AG04450 (cell line): Measurements from ENCODE around the gene TMEM259. TPM values are rescaled to one million over a fixed set of nuclear protein-coding genes. Genes with fewer than 3 reads are reported as not detected.

Experiments used
- CTCF ChIA-PET: fragments of 300-600, 350-600 bp; formaldehyde crosslinking; extraction: SDS; loops from one replicate; lab custom pipeline; 2022; ENCODE audit warnings: antibody characterized with exemption, inconsistent platforms; lab: Charles Lee
- POLR2A ChIA-PET: fragments of 350-600 bp; formaldehyde crosslinking; extraction: SDS; loops from one replicate; lab custom pipeline; 2021; ENCODE audit warnings: antibody characterized with exemption, inconsistent platforms; lab: Yijun Ruan, JAX
- DNase-seq: peaks from one replicate; pipeline ENCODE4 v3.0.0-alpha.2; 2011; ENCODE audit warnings: low read depth, low spot score
- H3K27ac ChIP-seq: one replicate; pipeline ENCODE4 v1.5.1; 2012; ENCODE audit warnings: low read depth, low read length, control low read depth
- H3K27me3 ChIP-seq: one replicate; pipeline ENCODE4 v1.6.0; 2012; ENCODE audit warnings: low read length; ENCODE audit not compliant: control insufficient read depth, insufficient read depth
- H3K4me3 ChIP-seq: 2 replicates; pipeline ENCODE4 v1.5.1; 2011; ENCODE audit warnings: mild to moderate bottlenecking, low read depth, low read length, control low read depth
- H3K9me3 ChIP-seq: 2 replicates; pipeline ENCODE4 v1.5.1; 2012; ENCODE audit warnings: low read length; ENCODE audit not compliant: control insufficient read depth, insufficient read depth
- polyA plus RNA-seq: library from polyadenylated mRNA; depleted of rRNA; stranded (reverse); fragments of >200 nt; gene quantifications from 2 replicates; pipeline ENCODE4 v1.2.3, GENCODE V29; 2011
- TF ChIP-seq, protein P1 (sequence below): IDR thresholded peaks from 2 replicates; pipeline ENCODE4 v1.5.1; 2011; ENCODE audit warnings: low read depth, low read length, control low read depth, inconsistent platforms

The TMEM259 gene
- polyA plus RNA-seq, 1 experiment: 55.8 TPM

DNA sequence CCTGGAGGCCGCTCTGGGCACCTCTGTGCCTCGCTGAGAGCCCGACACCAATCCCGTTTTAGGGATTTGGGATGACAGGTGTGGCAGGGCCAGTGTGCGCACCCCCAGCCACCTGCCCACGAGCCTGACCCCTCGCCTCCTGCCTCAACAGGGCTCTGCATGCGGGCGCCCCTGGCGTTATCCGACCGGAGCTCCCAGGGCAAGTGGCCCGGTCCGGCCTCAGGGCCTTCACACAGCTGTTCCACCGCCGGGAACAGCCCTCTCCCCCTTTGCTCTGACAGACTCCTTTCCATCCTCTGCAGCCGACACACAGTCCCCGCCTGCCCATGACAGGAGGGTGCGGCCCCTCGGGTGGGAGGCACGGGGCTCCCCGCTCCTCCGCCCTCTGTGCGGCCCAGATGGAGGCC is 43.9 kb downstream of the TMEM259 start:
- H3K27ac ChIP-seq: no peak overlapping the region
- no peaks in the 10 kb centered on the region; the same call in 1 of the 2 replicates for H3K9me3 ChIP-seq
- TF ChIP-seq, protein P1, sequence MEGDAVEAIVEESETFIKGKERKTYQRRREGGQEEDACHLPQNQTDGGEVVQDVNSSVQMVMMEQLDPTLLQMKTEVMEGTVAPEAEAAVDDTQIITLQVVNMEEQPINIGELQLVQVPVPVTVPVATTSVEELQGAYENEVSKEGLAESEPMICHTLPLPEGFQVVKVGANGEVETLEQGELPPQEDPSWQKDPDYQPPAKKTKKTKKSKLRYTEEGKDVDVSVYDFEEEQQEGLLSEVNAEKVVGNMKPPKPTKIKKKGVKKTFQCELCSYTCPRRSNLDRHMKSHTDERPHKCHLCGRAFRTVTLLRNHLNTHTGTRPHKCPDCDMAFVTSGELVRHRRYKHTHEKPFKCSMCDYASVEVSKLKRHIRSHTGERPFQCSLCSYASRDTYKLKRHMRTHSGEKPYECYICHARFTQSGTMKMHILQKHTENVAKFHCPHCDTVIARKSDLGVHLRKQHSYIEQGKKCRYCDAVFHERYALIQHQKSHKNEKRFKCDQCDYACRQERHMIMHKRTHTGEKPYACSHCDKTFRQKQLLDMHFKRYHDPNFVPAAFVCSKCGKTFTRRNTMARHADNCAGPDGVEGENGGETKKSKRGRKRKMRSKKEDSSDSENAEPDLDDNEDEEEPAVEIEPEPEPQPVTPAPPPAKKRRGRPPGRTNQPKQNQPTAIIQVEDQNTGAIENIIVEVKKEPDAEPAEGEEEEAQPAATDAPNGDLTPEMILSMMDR: no peak
- DNase-seq: no peak
- CTCF ChIA-PET: no interaction called here
- no peaks in the 10 kb centered on the region for H3K27me3 ChIP-seq
- H3K4me3 ChIP-seq: no peak overlapping the region
- POLR2A ChIA-PET: no interaction called here

DNA sequence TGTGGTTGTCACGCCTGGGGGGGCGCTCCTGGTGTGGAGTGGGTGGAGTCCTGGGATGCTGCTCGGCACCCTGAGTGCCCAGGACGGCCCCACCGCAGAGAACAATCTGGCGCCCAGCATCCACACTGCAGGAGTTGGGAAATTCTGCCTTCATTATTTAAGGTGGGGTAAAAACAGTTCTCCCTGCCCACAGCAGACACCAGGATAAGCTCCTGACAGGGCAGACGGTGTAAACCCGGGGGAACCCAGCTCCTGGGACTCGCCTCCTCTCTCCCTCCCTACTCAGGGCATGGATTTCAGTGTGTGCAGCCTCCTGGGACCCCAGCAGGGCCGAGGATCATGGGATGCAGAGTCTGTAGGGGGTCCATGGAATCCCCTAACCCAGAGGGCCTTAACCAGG is 44.4 kb downstream of the TMEM259 start:
- no peak overlapping the region for H3K27ac ChIP-seq
- no peaks in the 10 kb centered on the region; the same call in 1 of the 2 replicates for H3K9me3 ChIP-seq
- CTCF ChIA-PET: no interaction called here
- DNase-seq: no peak
- POLR2A ChIA-PET: interaction anchor here (1.1 kb wide), 1 partner anchor 8 kb away, joined by 7 read pairs; no protein-coding TSS in a partner anchor
- H3K4me3 ChIP-seq: no peak overlapping the region
- H3K27me3 ChIP-seq: no peaks in the 10 kb centered on the region
- TF ChIP-seq, protein P1: no peak

DNA sequence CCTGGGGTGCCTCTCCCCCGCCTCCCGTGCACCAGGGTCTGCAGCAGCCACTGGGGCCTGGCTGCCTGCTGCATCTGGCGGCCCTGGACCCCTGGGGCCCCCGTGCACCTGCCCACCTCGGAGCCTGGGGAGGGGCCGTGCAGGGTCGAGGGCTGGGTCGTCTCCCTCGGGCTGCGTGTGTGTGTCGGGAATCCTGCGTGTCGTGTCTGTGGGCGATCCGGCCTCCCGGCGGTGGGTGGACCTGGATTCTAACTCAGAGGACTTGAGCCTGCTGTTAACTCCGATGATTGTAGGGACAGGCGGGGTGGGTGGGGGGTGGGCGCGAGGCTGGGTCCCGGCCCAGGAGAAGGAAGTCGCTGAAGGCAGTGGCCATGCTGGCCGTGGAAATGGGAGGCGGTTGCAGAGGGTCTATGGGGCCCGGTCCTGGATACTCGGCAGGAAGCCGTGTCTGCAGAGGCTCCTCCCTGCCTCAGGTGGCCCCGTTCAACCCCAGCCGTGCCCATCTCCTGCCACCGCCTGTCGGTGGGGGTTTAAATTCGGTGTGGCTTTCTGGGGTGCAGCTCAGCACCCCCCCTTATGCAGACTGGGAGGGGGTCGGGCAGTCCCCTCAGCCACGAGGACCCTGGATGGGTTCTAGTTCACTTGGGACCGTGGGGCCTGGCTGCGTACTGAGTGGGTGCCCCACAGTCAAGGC is 46.2 kb downstream of the TMEM259 start:
- ChIA-PET CTCF (no interaction called here), POLR2A (no interaction called here)
- Histone ChIP-seq H3K27ac (no peak overlapping the region), H3K9me3 (peaks cover 10% of the 10 kb centered on the region), H3K27me3 (no peaks in the 10 kb centered on the region), H3K4me3 (no peak overlapping the region)
- no peak for DNase-seq
- TF ChIP-seq, protein P1: no peak

DNA sequence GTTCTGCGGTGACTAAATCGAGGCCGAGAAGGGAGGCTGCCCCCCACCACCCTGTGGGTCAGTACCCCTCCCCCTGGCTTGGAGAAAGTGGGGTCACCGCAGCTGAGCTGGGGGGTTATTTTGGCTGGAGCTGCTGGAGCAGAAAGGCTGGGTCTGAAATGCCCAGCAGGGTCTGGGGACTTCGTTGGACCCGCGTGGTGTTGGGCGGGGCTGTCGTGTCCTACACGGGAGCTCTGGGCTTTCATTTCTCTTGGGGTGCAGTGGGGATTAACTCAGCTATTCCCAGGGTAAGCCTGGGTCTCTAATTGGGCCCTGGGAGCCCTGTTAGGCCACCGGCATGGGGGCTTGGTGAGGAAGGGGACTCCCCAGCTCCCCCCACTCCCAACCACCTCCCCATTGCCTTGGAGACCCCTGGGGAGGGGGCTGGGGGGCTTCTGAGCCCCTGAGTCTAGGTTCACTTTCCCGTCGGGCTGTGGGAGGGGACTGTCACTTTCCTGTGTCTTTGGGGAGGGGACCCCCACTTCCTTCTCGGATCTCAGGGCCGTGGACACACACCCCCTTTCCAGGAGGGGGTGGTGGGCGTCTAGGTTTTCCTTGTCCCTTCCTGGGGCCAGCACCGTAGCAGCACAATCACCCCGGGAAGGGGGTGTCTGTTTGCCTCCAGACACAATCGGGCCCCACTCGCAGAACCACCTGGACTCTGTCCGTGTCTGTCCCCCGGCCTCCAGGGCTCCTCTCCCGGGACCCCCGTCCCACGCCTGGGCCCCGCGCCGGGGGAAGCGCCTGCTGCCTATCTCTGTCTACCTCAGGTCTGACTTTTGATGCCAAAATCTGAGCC is 47.0 kb downstream of the TMEM259 start:
- peaks cover 10% of the 10 kb centered on the region for H3K9me3 ChIP-seq
- CTCF ChIA-PET: no interaction called here
- H3K27ac ChIP-seq: no peak overlapping the region
- no peaks in the 10 kb centered on the region for H3K27me3 ChIP-seq
- TF ChIP-seq, protein P1: no peak
- H3K4me3 ChIP-seq: no peak overlapping the region
- no peak for DNase-seq
- POLR2A ChIA-PET: no interaction called here

DNA sequence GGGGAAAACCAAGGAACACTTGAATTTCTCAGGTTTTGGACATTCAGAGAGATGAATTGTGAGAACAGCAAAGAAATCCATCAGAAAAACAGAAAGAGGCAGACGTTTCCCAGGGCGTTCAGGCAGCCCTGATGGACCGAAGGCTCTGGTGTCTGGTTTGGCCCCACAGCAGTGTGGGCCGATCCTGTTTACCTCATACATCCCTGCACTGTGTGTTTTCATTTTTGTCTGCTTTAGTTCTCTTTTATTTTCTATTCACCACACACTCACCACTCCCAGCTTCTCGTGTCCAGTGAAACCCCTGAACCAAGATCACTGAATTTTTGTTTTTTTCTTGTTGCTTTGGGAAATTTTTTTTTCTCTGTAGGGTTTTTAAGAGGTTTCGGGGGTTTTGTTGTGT is 48.6 kb downstream of the TMEM259 start:
- no peak for DNase-seq
- TF ChIP-seq, protein P1: no peak
- ChIA-PET CTCF (no interaction called here), POLR2A (no interaction called here)
- Histone ChIP-seq H3K9me3 (peaks cover 14% of the 10 kb centered on the region), H3K27me3 (no peaks in the 10 kb centered on the region), H3K4me3 (no peak overlapping the region), H3K27ac (no peak overlapping the region)
